ENCODE results near the gene DR1. TPM values are rescaled to one million over a fixed set of nuclear protein-coding genes. Genes with fewer than 3 reads are reported as not detected.
"Not testable (repeated sequence)": the region's sequence is repeated elsewhere in the genome, so short reads cannot be mapped to it uniquely, and the experiment has no call there.

The DR1 gene
- total RNA-seq, 1 experiment from 2014 or later, result 87.3 TPM

DNA sequence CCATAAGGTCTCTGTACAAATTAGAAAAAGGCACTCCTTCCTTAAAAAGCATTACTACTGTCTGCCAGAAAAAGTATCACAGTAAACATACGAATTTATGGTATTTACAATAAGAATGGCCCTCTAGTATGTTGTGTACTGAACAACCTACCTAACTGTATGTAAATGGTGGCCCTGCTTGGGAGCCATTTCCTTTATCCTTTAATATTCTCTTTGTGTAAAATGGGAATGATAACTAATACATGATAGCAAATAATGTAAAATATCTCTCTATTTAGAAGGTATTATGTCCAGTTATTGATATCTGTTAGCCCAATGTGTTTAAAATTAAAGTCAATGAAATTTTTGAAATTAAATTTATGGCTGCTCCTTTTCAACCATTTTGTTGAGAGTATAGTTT, 5.2 kb downstream of the DR1 start:
- H3K9me3 ChIP-seq (ENCODE audit: control insufficient read depth, low read depth, low read length), result no peaks in the 10 kb centered on the region

DNA sequence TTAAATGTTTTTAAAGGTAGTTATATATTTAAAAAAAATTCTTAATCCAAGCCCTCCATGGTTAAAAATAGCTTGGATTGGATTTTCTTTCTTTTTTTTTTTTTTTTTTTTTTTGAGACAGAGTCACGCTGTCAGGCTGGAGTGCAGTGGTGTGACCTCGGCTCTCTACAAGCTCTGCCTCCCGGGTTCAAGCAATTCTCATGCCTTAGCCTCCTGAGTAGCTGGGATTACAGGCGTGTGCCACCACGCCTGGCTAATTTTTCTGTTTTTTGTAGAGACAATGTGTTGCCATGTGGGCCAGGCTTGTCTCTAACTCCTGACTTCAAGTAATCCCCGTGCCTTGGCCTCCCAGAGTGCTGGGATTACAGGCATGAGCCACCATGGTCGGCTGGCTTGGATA, 5.6 kb downstream of the DR1 start:
- not testable (repeated sequence) for H4K5ac ChIP-seq (ENCODE audit: insufficient read length, low read depth, low read length); H4K91ac ChIP-seq (ENCODE audit: insufficient read length, low read depth, low read length); H3K27ac Mint-ChIP-seq; H4K8ac ChIP-seq (replicated peaks; ENCODE audit: insufficient read length, low read depth, low read length); H3K9me3 ChIP-seq (ENCODE audit: control insufficient read depth, low read depth, low read length); H2BK5ac ChIP-seq (ENCODE audit: insufficient read length, low read length); H2BK120ac ChIP-seq (ENCODE audit: low read depth, low read length, poor library complexity, severe bottlenecking); H3K18ac ChIP-seq (ENCODE audit: insufficient read length, low read depth, low read length); H3K4me3 Mint-ChIP-seq; H3K9ac ChIP-seq (ENCODE audit: extremely low read depth, insufficient read length, low read length); H3K4me2 ChIP-seq (ENCODE audit: insufficient read depth, insufficient read length, low read length); DNase-seq; H2BK12ac ChIP-seq (ENCODE audit: insufficient read length, low read depth, low read length); H3K56ac ChIP-seq (ENCODE audit: insufficient read length, low read depth, low read length); H3K9me3 Mint-ChIP-seq; H3K23ac ChIP-seq (ENCODE audit: insufficient read length, low read depth, low read length); H3K27me3 Mint-ChIP-seq (ENCODE audit: low read depth); H3K4ac ChIP-seq (ENCODE audit: low read depth, low read length); H2AFZ ChIP-seq (ENCODE audit: low read length); H4K20me1 ChIP-seq (ENCODE audit: control insufficient read depth, insufficient read depth, insufficient read length); H3T11ph ChIP-seq (ENCODE audit: low read length); H3K79me1 ChIP-seq (ENCODE audit: insufficient read depth, low read depth, low read length, poor library complexity, severe bottlenecking); H3K14ac ChIP-seq (ENCODE audit: insufficient read depth, low read length); H3K4me1 ChIP-seq (ENCODE audit: insufficient read depth, low read length); H2AK5ac ChIP-seq (ENCODE audit: insufficient read length, low read length); H2BK15ac ChIP-seq (ENCODE audit: low read depth, low read length); H3K27me3 ChIP-seq (ENCODE audit: insufficient read depth, low read length); H3K27ac ChIP-seq (ENCODE audit: insufficient read length, low read depth, low read length); H2BK20ac ChIP-seq (ENCODE audit: low read depth, low read length, poor library complexity, severe bottlenecking); H3K23me2 ChIP-seq (ENCODE audit: insufficient read length, low read depth, low read length, poor library complexity, severe bottlenecking)
- H3K79me2 ChIP-seq (ENCODE audit: insufficient read depth, low read length), result peaks cover 20% of the 10 kb centered on the region; the same call in 1 of the 2 replicates
- Mint-ChIP-seq H3K4me1 (peaks cover 23 to 24% of the 10 kb centered on the region in 2 experiments), H3K36me3 (ENCODE audit: insufficient read depth in 1 of 3, low read depth in 3 of 3) (peaks cover 12 to 40% (median 38%) of the 10 kb centered on the region in 3 experiments; a peak in 5 of 7 replicates)
- no CpG with 5 or more reads among the region's 7 CpGs for WGBS (ENCODE audit: extremely low coverage, insufficient read length, low lambda C conversion rate)

More for the DNA sequence above, 5.2 kb downstream of the DR1 start:
- Histone ChIP-seq H3T11ph (ENCODE audit: low read length) (no peak overlapping the region), H3K4ac (ENCODE audit: low read depth, low read length) (no peak overlapping the region), H3K14ac (ENCODE audit: insufficient read depth, low read length) (no peak overlapping the region), H3K56ac (ENCODE audit: insufficient read length, low read depth, low read length) (no peak overlapping the region), H4K8ac (replicated peaks; ENCODE audit: insufficient read length, low read depth, low read length) (no peak overlapping the region), H3K9ac (ENCODE audit: extremely low read depth, insufficient read length, low read length) (no peak overlapping the region), H3K23me2 (ENCODE audit: insufficient read length, low read depth, low read length, poor library complexity, severe bottlenecking) (peaks cover 9% of the 10 kb centered on the region), H3K23ac (ENCODE audit: insufficient read length, low read depth, low read length) (no peak overlapping the region), H4K20me1 (ENCODE audit: control insufficient read depth, insufficient read depth, insufficient read length) (peaks cover 3% of the 10 kb centered on the region), H3K27ac (ENCODE audit: insufficient read length, low read depth, low read length) (no peak overlapping the region), H4K5ac (ENCODE audit: insufficient read length, low read depth, low read length) (no peak overlapping the region), H2BK15ac (ENCODE audit: low read depth, low read length) (no peak overlapping the region), H3K27me3 (ENCODE audit: insufficient read depth, low read length) (no peaks in the 10 kb centered on the region), H3K79me1 (ENCODE audit: insufficient read depth, low read depth, low read length, poor library complexity, severe bottlenecking) (no peaks in the 10 kb centered on the region), H2BK20ac (ENCODE audit: low read depth, low read length, poor library complexity, severe bottlenecking) (no peak overlapping the region), H2AFZ (ENCODE audit: low read length) (no peak overlapping the region), H2BK120ac (ENCODE audit: low read depth, low read length, poor library complexity, severe bottlenecking) (no peak overlapping the region), H3K4me2 (ENCODE audit: insufficient read depth, insufficient read length, low read length) (no peak overlapping the region), H4K91ac (ENCODE audit: insufficient read length, low read depth, low read length) (no peak overlapping the region), H3K79me2 (ENCODE audit: insufficient read depth, low read length) (peaks cover 21% of the 10 kb centered on the region; the same call in 1 of the 2 replicates), H3K18ac (ENCODE audit: insufficient read length, low read depth, low read length) (no peak overlapping the region), H2BK12ac (ENCODE audit: insufficient read length, low read depth, low read length) (no peak overlapping the region), H2BK5ac (ENCODE audit: insufficient read length, low read length) (no peak overlapping the region), H3K4me1 (ENCODE audit: insufficient read depth, low read length) (peaks cover 2% of the 10 kb centered on the region; the same call in 1 of the 2 replicates), H2AK5ac (ENCODE audit: insufficient read length, low read length) (no peak overlapping the region)
- no peak for DNase-seq
- WGBS (ENCODE audit: extremely low coverage, insufficient read length, low lambda C conversion rate), result no CpG with 5 or more reads among the region's 1 CpG
- H3K27me3 Mint-ChIP-seq (ENCODE audit: low read depth), result no peaks in the 10 kb centered on the region
- no peak overlapping the region for H3K4me3 Mint-ChIP-seq
- H3K9me3 Mint-ChIP-seq, result no peaks in the 10 kb centered on the region
- H3K27ac Mint-ChIP-seq, result no peak overlapping the region
- TF ChIP-seq, protein P1, sequence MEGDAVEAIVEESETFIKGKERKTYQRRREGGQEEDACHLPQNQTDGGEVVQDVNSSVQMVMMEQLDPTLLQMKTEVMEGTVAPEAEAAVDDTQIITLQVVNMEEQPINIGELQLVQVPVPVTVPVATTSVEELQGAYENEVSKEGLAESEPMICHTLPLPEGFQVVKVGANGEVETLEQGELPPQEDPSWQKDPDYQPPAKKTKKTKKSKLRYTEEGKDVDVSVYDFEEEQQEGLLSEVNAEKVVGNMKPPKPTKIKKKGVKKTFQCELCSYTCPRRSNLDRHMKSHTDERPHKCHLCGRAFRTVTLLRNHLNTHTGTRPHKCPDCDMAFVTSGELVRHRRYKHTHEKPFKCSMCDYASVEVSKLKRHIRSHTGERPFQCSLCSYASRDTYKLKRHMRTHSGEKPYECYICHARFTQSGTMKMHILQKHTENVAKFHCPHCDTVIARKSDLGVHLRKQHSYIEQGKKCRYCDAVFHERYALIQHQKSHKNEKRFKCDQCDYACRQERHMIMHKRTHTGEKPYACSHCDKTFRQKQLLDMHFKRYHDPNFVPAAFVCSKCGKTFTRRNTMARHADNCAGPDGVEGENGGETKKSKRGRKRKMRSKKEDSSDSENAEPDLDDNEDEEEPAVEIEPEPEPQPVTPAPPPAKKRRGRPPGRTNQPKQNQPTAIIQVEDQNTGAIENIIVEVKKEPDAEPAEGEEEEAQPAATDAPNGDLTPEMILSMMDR (conservative IDR thresholded peaks at IDR 0.05), result no peak
- peaks cover 23 to 24% of the 10 kb centered on the region in 2 experiments for H3K4me1 Mint-ChIP-seq
- peaks cover 10 to 36% (median 34%) of the 10 kb centered on the region in 3 experiments; a peak in 5 of 7 replicates for H3K36me3 Mint-ChIP-seq (ENCODE audit: insufficient read depth in 1 of 3, low read depth in 3 of 3)

Measured in H9 (cell line).